Measurements from ENCODE around the gene ZNF862.

ZNF862 gene

GRCh38 chr7:149838224-149838991 lies at the start of gene ZNF862:
TSS of gene ZNF862 (plus strand) at chr7:149838375. CDS start at chr7:149838612, 237 bp downstream.
- peak; percentile 98 for DNase-seq

- DNase-seq = no peak
These were observed 49.1 kb upstream of the ZNF862 start for GRCh38 chr7:149789101-149789500.

- peak; percentile 46 for DNase-seq
These were observed 48.0 kb upstream of the ZNF862 start for GRCh38 chr7:149790146-149790548.

GRCh38 chr7:149790754-149791360 lies 47.3 kb upstream of the ZNF862 start:
- DNase-seq = no peak

- no peak for DNase-seq
These were observed 46.6 kb upstream of the ZNF862 start for GRCh38 chr7:149791411-149792219.

GRCh38 chr7:149792220-149792595 lies 46.0 kb upstream of the ZNF862 start:
- no peak for DNase-seq

- no peak for DNase-seq
These were observed 44.9 kb upstream of the ZNF862 start for GRCh38 chr7:149793261-149793660.

- DNase-seq = no peak
These were observed 43.5 kb upstream of the ZNF862 start for GRCh38 chr7:149794661-149795060.

- no peak for DNase-seq
These were observed 43.0 kb upstream of the ZNF862 start for GRCh38 chr7:149795126-149795525.

- no peak for DNase-seq
These were observed 41.8 kb upstream of the ZNF862 start for GRCh38 chr7:149796287-149796860.

- DNase-seq = no peak
These were observed 40.4 kb upstream of the ZNF862 start for GRCh38 chr7:149797771-149798170.

GRCh38 chr7:149799397-149800168 lies 38.6 kb upstream of the ZNF862 start:
- DNase-seq = peak; percentile 38

GRCh38 chr7:149800169-149800555 lies 38.0 kb upstream of the ZNF862 start:
- DNase-seq = no peak

- DNase-seq = no peak
These were observed 37.1 kb upstream of the ZNF862 start for GRCh38 chr7:149801002-149801566.

GRCh38 chr7:149801816-149802215 lies 36.4 kb upstream of the ZNF862 start:
- DNase-seq = no peak

GRCh38 chr7:149802966-149803365 lies 35.2 kb upstream of the ZNF862 start:
- no peak for DNase-seq

- DNase-seq = no peak
These were observed 34.6 kb upstream of the ZNF862 start for GRCh38 chr7:149803551-149804074.

GRCh38 chr7:149804106-149804505 lies 34.1 kb upstream of the ZNF862 start:
- DNase-seq = no peak

- no peak for DNase-seq
These were observed 31.4 kb upstream of the ZNF862 start for GRCh38 chr7:149806726-149807125.

- no peak for DNase-seq
These were observed 29.9 kb upstream of the ZNF862 start for GRCh38 chr7:149808311-149808710.

- DNase-seq = no peak
These were observed 29.0 kb upstream of the ZNF862 start for GRCh38 chr7:149809215-149809614.

GRCh38 chr7:149811221-149811620 lies 27.0 kb upstream of the ZNF862 start:
- DNase-seq = no peak
